Right cardiac atrium (tissue), 5 donors: ENCODE results near the gene LTBP3. TPM values are rescaled to one million over a fixed set of nuclear protein-coding genes. Genes with fewer than 3 reads are reported as not detected.
A peak's percentile ranks its signal among the peaks of the same experiment; 100 is the strongest.

ENCODE experiments used
- ATAC-seq, 2 donors: fragments of 200-7000 bp; cut with Tn5 transposase; one replicate each; pipeline versions ENCODE4 v1.8.0 to v1.9.1; 2020; ENCODE audit warnings: moderate library complexity in 2 of 2, mild to moderate bottlenecking in 1 of 2
- DNase-seq, 3 donors: peaks; one replicate each; pipeline ENCODE4 v3.0.0-alpha.2; 2020
- H3K27ac ChIP-seq: one replicate; pipeline ENCODE4 v1.5.1; 2013; ENCODE audit warnings: mild to moderate bottlenecking, low read length, control low read depth, moderate library complexity
- H3K27me3 ChIP-seq: one replicate; pipeline ENCODE4 v1.6.1; 2013; ENCODE audit not compliant: control insufficient read depth, insufficient read depth
- H3K4me1 ChIP-seq: one replicate; pipeline ENCODE4 v1.6.1; 2013; ENCODE audit warnings: low read length; ENCODE audit not compliant: control insufficient read depth, insufficient read depth
- H3K4me3 ChIP-seq: one replicate; pipeline ENCODE4 v1.5.1; 2013; ENCODE audit warnings: low read length, control low read depth
- H3K9me3 ChIP-seq: one replicate; pipeline ENCODE4 v1.6.1; 2013; ENCODE audit warnings: low read length; ENCODE audit not compliant: control insufficient read depth
- WGBS: extraction: QIAGEN DNeasy Blood & Tissue Kit; methylation state at CpG from one replicate; pipeline ENCODE4 v1.1.7; 2013; 5-methylcytosine and 5-hydroxymethylcytosine counted together
- intact Hi-C, 4 donors: fragments of 100-400 bp; cut with DNase I; formaldehyde crosslinking; loops; one replicate each; pipeline versions ENCODE4 v1.11.0 to v1.14.0; 2022 to 2023
- polyA plus RNA-seq: library from polyadenylated mRNA; stranded (reverse); fragments of 200-250 nt; gene quantifications from one replicate; pipeline ENCODE4 v1.2.3, GENCODE V29; 2013
- total RNA-seq, 4 donors: library from RNA; stranded (reverse); fragmentation: NEBNext Ultra II Directional; extraction: Animal tissue kit (Norgen Biotek cat#: 25700); gene quantifications; one replicate each; pipeline ENCODE4 v1.2.1, GENCODE V29; 2021
- donor health status: healthy with polysubstance abuse.
- donor health status: DM: no; HTN: yes; CAD: no.
- donor health status: DM: no; HTN: no; CAD: no.
- donor health status: DM: no; HTN: yes; CAD: no; lungs with severe emphysema.
- donor health status: DM: yes; HTN: yes; CAD: no.

The LTBP3 gene
- total and polyA plus RNA-seq, 5 donors, result 60.2 to 161 (median 134) TPM

GRCh38 chr11:65551572-65552387 is 6.4 kb downstream of the LTBP3 start:
- intact Hi-C loops, result no loop called here
- DNase-seq (peak; percentile 44 to 83 (median 80)), ATAC-seq (peak in 1 of 2 donors; percentile 19)
- Histone ChIP-seq H3K27me3 (no peaks in the 10 kb centered on the region), H3K4me1 (no peaks in the 10 kb centered on the region), H3K27ac (no peak overlapping the region), H3K9me3 (no peaks in the 10 kb centered on the region), H3K4me3 (no peak overlapping the region)
- WGBS, result 68% methylated on average over 17 of the region's 17 CpGs

GRCh38 chr11:65549096-65549495 is 9.1 kb downstream of the LTBP3 start:
- no peak overlapping the region for H3K27ac ChIP-seq
- DNase-seq (no peak), ATAC-seq (no peak)
- intact Hi-C loops, result loop anchor here in 2 of 4 donors (10.0 kb wide), 1 partner anchor 56 kb away; no protein-coding TSS in a partner anchor
- H3K4me1 ChIP-seq, result no peaks in the 10 kb centered on the region
- H3K4me3 ChIP-seq, result no peak overlapping the region
- H3K27me3 ChIP-seq, result no peaks in the 10 kb centered on the region
- no peaks in the 10 kb centered on the region for H3K9me3 ChIP-seq
- WGBS, result 93% methylated on average over 3 of the region's 3 CpGs

GRCh38 chr11:65548395-65548794 is 9.8 kb downstream of the LTBP3 start:
- no peak overlapping the region for H3K27ac ChIP-seq
- DNase-seq (peak in 1 of 3 donors; percentile 26), ATAC-seq (no peak)
- no peaks in the 10 kb centered on the region for H3K27me3 ChIP-seq
- no peaks in the 10 kb centered on the region for H3K4me1 ChIP-seq
- intact Hi-C loops, result loop anchor here in 2 of 4 donors (10.0 kb wide), 1 partner anchor 56 kb away; no protein-coding TSS in a partner anchor
- no peak overlapping the region for H3K4me3 ChIP-seq
- WGBS, result 90% methylated on average over 3 of the region's 3 CpGs
- H3K9me3 ChIP-seq, result no peaks in the 10 kb centered on the region

GRCh38 chr11:65547446-65548125 is 10.6 kb downstream of the LTBP3 start:
- no peak overlapping the region for H3K27ac ChIP-seq
- intact Hi-C loops, result loop anchor here in 2 of 4 donors (10.0 kb wide), 1 partner anchor 57 kb away; no protein-coding TSS in a partner anchor
- H3K4me1 ChIP-seq, result no peaks in the 10 kb centered on the region
- no peaks in the 10 kb centered on the region for H3K27me3 ChIP-seq
- no peak overlapping the region for H3K4me3 ChIP-seq
- 81% methylated on average over 52 of the region's 52 CpGs for WGBS
- H3K9me3 ChIP-seq, result no peaks in the 10 kb centered on the region
- no peak for ATAC-seq
- peak in 2 of 3 donors; percentile 47 to 67 for DNase-seq

GRCh38 chr11:65546217-65546958 is 11.8 kb downstream of the LTBP3 start:
- DNase-seq, result peak; percentile 83 to 95 (median 92)
- H3K4me3 ChIP-seq, result no peak overlapping the region
- no peaks in the 10 kb centered on the region for H3K4me1 ChIP-seq
- 47% methylated on average over 64 of the region's 64 CpGs for WGBS
- peak; percentile 79 to 83 for ATAC-seq
- intact Hi-C loops, result loop anchor here in 2 of 4 donors (10.0 kb wide), 1 partner anchor 58 kb away; no protein-coding TSS in a partner anchor
- no peaks in the 10 kb centered on the region for H3K9me3 ChIP-seq
- no peak overlapping the region for H3K27ac ChIP-seq
- no peaks in the 10 kb centered on the region for H3K27me3 ChIP-seq

GRCh38 chr11:65545853-65546216 is 12.3 kb downstream of the LTBP3 start:
- Histone ChIP-seq H3K27ac (no peak overlapping the region), H3K9me3 (no peaks in the 10 kb centered on the region), H3K4me1 (peaks cover 3% of the 10 kb centered on the region), H3K27me3 (no peaks in the 10 kb centered on the region), H3K4me3 (no peak overlapping the region)
- intact Hi-C loops, result loop anchor here in 2 of 4 donors (10.0 kb wide), 1 partner anchor 59 kb away; no protein-coding TSS in a partner anchor
- WGBS, result 80% methylated on average over 4 of the region's 4 CpGs
- DNase-seq, result no peak
- no peak for ATAC-seq

- intact Hi-C loops, result loop anchor here in 3 of 4 donors (5.0 to 10.0 kb wide), 2 partner anchors 49 to 62 kb away; no protein-coding TSS in a partner anchor
- peaks cover 6% of the 10 kb centered on the region for H3K4me1 ChIP-seq
- H3K27me3 ChIP-seq, result no peaks in the 10 kb centered on the region
- no peak for DNase-seq
- WGBS, result 91% methylated on average over 3 of the region's 3 CpGs
- H3K4me3 ChIP-seq, result no peak overlapping the region
- no peaks in the 10 kb centered on the region for H3K9me3 ChIP-seq
- H3K27ac ChIP-seq, result no peak overlapping the region
- ATAC-seq, result no peak
Measured at GRCh38 chr11:65542738-65543390, 15.3 kb downstream of the LTBP3 start.

- WGBS, result 38% methylated on average over 18 of the region's 18 CpGs
- Histone ChIP-seq H3K27me3 (no peaks in the 10 kb centered on the region), H3K4me1 (peaks cover 6% of the 10 kb centered on the region), H3K9me3 (no peaks in the 10 kb centered on the region), H3K27ac (peak overlapping the region; percentile 90), H3K4me3 (peak overlapping the region; percentile 36)
- peak in 1 of 2 donors; percentile 0 for ATAC-seq
- peak in 1 of 3 donors; percentile 55 for DNase-seq
- intact Hi-C loops, result loop anchor here in 3 of 4 donors (5.0 to 10.0 kb wide), 2 partner anchors 51 to 63 kb away; no protein-coding TSS in a partner anchor
Measured at GRCh38 chr11:65541093-65541982, 16.8 kb downstream of the LTBP3 start.

GRCh38 chr11:65540290-65541092 is 17.7 kb downstream of the LTBP3 start:
- Histone ChIP-seq H3K27ac (peak overlapping the region; percentile 90), H3K4me3 (peak overlapping the region; percentile 36), H3K4me1 (peaks cover 6% of the 10 kb centered on the region), H3K27me3 (no peaks in the 10 kb centered on the region), H3K9me3 (no peaks in the 10 kb centered on the region)
- DNase-seq (peak; percentile 91 to 97 (median 96)), ATAC-seq (peak; percentile 90 to 93)
- under 1% methylated on average over 78 of the region's 78 CpGs for WGBS
- intact Hi-C loops, result loop anchor here in 3 of 4 donors (5.0 to 10.0 kb wide), 2 partner anchors 52 to 64 kb away; no protein-coding TSS in a partner anchor
